ENCODE data around the gene LRPPRC. TPM values are rescaled to one million over a fixed set of nuclear protein-coding genes. Genes with fewer than 3 reads are reported as not detected.

LRPPRC gene
- total RNA-seq, 1 donor from 2014 or later, result 106 TPM

DNA sequence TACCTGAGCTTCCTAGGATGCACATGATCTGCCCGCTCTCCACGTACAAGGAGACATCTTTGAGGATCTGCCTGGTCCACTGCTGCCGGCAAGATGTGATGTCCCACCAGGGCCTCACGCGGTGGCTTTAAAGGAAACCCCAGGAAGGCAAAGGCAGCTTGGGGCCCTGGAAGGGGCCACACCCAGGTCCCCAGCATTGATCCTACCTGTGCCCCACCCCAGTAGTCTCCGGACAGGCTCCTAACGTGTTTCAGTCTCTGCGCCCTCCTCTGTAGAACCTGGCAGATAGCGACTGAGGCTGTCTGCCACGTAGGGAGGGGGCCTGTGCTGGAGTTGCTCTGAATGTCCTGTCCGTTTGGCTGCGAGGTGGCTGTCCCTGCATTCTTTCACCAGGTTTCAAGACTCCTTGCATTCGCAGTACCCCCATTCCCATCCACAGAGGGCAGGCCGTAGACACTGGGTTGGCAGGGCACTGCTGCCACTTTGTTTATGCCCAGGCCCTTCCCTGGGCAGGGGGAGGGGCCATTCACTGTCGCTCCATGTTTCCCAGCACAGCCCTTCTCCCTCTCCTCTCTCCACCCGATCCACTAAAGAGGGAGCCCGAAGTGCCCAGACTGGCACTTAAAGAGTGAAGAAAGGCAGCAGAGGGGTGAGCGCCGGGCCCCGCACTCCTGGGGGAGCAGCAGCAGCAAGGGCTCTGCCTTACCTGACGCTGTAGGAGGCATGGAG lies 157.8 kb downstream of the LRPPRC start:
- FAIRE-seq, result no peak
- no peak for DNase-seq (ENCODE audit: low spot score in 2 of 2)

DNA sequence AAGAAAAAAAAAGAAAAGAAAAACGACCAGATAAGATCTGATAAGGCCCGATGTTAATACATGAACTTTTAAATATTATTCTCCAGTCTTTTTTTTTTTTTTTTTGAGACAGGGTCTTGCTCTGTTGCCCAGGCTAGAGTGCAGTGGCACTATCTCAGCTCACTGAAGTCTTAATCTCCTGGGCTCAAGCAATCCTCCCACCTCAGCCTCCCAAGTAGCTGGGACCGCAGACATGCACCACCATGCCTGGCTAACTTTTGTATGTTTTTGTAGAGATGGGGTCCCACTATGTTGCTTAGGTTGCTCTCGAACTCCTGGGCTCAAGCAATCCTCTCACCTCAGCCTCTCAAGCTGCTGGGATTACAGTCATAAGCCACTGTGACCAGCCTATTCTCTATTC lies 158.8 kb downstream of the LRPPRC start:
- no peak for FAIRE-seq

More for the DNA sequence above, 158.8 kb downstream of the LRPPRC start:
- no peak for DNase-seq (ENCODE audit: low spot score in 2 of 2)

Small RNA genes lying within 50 kb of the gene (small RNA-seq; reads per million reads assigned to genes)
- gene RN7SL455P, result not detected
- not detected for gene RNU6-1048P

Other genes starting within 250 kb of the LRPPRC start
- 34.6 TPM for gene DYNC2LI1, start 221.9 kb downstream of the LRPPRC start, total RNA-seq
- not detected for gene ABCG5, start 157.2 kb downstream of the LRPPRC start, total RNA-seq
- 0.41 TPM for gene ABCG8, start 157.0 kb downstream of the LRPPRC start, total RNA-seq
- gene PPM1B, start 172.9 kb upstream of the LRPPRC start, total RNA-seq, result 66.4 TPM